ENCODE measurements around the gene FUOM. TPM values are rescaled to one million over a fixed set of nuclear protein-coding genes. Genes with fewer than 3 reads are reported as not detected.

Gene FUOM
- total and polyA plus RNA-seq, 10 of the 15 experiments (the other 5 are each of a cell fraction or from before 2014, with no cell fraction given), result 1.8 to 41.7 (median 25.6) TPM

DNA sequence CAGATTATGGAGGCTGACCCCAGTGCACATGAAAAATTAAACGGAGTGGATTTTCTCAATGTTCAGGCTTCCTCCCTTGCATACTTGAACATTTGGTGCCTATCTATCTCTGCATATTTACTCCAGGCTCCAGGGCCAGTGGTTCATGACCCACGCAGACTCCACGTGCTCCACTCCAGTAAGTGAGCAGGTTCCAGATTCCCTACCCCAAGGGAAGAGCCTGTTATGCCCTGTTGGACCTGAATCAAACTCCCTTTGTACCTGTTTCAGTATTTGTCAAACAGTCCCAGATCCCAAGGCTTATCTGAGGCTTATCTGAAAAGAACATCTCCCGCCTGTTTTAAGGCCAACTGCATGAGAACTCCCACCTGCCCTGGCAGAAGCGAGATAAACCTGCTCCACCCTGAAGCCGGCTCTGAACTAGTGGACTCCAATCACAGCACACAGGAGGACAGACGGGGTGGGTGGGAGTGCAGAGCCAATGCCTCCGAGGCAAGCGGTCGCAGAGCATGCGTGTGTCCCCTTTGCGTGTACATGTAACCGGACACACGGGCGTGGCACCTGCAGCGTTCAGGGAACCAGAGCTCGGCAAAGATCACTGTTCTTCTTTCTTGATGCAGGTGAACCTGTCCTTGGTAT lies 2.3 kb upstream of the FUOM start:
- in situ Hi-C loops (cut with MboI), result no loop called here
- WGBS (ENCODE audit: insufficient coverage, insufficient replicate concordance, low lambda C conversion rate, missing lambda C conversion rate), result 83% methylated on average over 17 of the region's 17 CpGs
- intact Hi-C loops (cut with micrococcal nuclease; ENCODE audit: unreplicated experiment), result no loop called here

More for the DNA sequence above, 2.3 kb upstream of the FUOM start:
- POLR2A ChIA-PET, result interaction anchor here (1.5 kb wide), 1 partner anchor 27 kb away, joined by 5 read pairs; no protein-coding TSS in a partner anchor
- no peak overlapping the region for H2AFZ ChIP-seq (ENCODE audit: control insufficient read depth, low read depth, low read length)
- H3K36me3 ChIP-seq (ENCODE audit: control insufficient read depth in 2 of 2, insufficient read depth in 2 of 2, low read length in 1 of 2), result peaks cover 0 to 5% of the 10 kb centered on the region in 2 experiments; a peak in 3 of 4 replicates
- H3K4me2 ChIP-seq (ENCODE audit: control insufficient read depth, insufficient read depth), result no peak overlapping the region
- H3K9ac ChIP-seq (ENCODE audit: control insufficient read depth, insufficient read depth, low read length), result no peak overlapping the region
- no peaks in the 10 kb centered on the region for H4K20me1 ChIP-seq (ENCODE audit: control insufficient read depth, insufficient read depth)
- TF ChIP-seq ZNF24 (IDR thresholded peaks at IDR 0.05) (no peak), PML (IDR thresholded peaks at IDR 0.05; ENCODE audit: low read length) (no peak), IKZF2 (IDR thresholded peaks at IDR 0.05) (no peak), ZNF217 (IDR thresholded peaks at IDR 0.05) (no peak), RELA (IDR thresholded peaks at IDR 0.05; ENCODE audit: borderline replicate concordance, partially characterized antibody) (no peak), TCF3 (IDR thresholded peaks at IDR 0.05; ENCODE audit: borderline replicate concordance, insufficient read depth, low read depth, low read length) (no peak), YBX1 (IDR thresholded peaks at IDR 0.05) (no peak), MEF2A (IDR thresholded peaks at IDR 0.05; ENCODE audit: insufficient read depth, low read depth, low read length) (no peak), SP1 (IDR thresholded peaks at IDR 0.05; ENCODE audit: low read depth, low read length) (no peak), RUNX3 (IDR thresholded peaks at IDR 0.05; ENCODE audit: low read length) (no peak), RAD21 (IDR thresholded peaks at IDR 0.05; ENCODE audit: insufficient read depth, low read depth, low read length) (no peak), STAT1 (conservative IDR thresholded peaks at IDR 0.05) (no peak), PAX5 (IDR thresholded peaks at IDR 0.05; ENCODE audit: borderline replicate concordance, low read depth, low read length) (no peak)
- TF ChIP-seq, protein P1, sequence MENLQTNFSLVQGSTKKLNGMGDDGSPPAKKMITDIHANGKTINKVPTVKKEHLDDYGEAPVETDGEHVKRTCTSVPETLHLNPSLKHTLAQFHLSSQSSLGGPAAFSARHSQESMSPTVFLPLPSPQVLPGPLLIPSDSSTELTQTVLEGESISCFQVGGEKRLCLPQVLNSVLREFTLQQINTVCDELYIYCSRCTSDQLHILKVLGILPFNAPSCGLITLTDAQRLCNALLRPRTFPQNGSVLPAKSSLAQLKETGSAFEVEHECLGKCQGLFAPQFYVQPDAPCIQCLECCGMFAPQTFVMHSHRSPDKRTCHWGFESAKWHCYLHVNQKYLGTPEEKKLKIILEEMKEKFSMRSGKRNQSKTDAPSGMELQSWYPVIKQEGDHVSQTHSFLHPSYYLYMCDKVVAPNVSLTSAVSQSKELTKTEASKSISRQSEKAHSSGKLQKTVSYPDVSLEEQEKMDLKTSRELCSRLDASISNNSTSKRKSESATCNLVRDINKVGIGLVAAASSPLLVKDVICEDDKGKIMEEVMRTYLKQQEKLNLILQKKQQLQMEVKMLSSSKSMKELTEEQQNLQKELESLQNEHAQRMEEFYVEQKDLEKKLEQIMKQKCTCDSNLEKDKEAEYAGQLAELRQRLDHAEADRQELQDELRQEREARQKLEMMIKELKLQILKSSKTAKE (IDR thresholded peaks at IDR 0.05; ENCODE audit: low read depth, poor library complexity, severe bottlenecking), result no peak
- TF ChIP-seq, protein P2, sequence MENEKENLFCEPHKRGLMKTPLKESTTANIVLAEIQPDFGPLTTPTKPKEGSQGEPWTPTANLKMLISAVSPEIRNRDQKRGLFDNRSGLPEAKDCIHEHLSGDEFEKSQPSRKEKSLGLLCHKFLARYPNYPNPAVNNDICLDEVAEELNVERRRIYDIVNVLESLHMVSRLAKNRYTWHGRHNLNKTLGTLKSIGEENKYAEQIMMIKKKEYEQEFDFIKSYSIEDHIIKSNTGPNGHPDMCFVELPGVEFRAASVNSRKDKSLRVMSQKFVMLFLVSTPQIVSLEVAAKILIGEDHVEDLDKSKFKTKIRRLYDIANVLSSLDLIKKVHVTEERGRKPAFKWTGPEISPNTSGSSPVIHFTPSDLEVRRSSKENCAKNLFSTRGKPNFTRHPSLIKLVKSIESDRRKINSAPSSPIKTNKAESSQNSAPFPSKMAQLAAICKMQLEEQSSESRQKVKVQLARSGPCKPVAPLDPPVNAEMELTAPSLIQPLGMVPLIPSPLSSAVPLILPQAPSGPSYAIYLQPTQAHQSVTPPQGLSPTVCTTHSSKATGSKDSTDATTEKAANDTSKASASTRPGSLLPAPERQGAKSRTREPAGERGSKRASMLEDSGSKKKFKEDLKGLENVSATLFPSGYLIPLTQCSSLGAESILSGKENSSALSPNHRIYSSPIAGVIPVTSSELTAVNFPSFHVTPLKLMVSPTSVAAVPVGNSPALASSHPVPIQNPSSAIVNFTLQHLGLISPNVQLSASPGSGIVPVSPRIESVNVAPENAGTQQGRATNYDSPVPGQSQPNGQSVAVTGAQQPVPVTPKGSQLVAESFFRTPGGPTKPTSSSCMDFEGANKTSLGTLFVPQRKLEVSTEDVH (IDR thresholded peaks at IDR 0.05; ENCODE audit: low read depth, partially characterized antibody), result no peak
- H3K4me3 ChIP-seq, result no peak overlapping the region
- H3K79me2 ChIP-seq (ENCODE audit: control insufficient read depth, insufficient read depth, low read length), result no peaks in the 10 kb centered on the region; the same call in 1 of the 2 replicates
- RAD21 ChIA-PET (ENCODE audit: unreplicated experiment), result no interaction called here
- CTCF ChIA-PET, result interaction anchor here (1.5 to 2.4 kb wide), 2 partner anchors 31 kb away, joined by 6 to 14 read pairs; no protein-coding TSS in a partner anchor
- no peak for DNase-seq (ENCODE audit: low read depth, low spot score)
- H3K27me3 ChIP-seq (replicated peaks in 1 of 2; ENCODE audit: control insufficient read depth in 2 of 2, insufficient read depth in 2 of 2, low read length in 1 of 2), result no peaks in the 10 kb centered on the region
- no TSS peak for BruUV-seq (replicated peaks)
- H3K4me1 ChIP-seq (ENCODE audit: control insufficient read depth, insufficient read depth, low read length), result peaks cover 18% of the 10 kb centered on the region
- no peak overlapping the region for H3K27ac ChIP-seq (ENCODE audit: control insufficient read depth, insufficient read depth)
- no peak for FAIRE-seq
- SMC1A ChIA-PET (ENCODE audit: uncharacterized antibody, unreplicated experiment), result no interaction called here
- H3K9me3 ChIP-seq (replicated peaks; ENCODE audit: control insufficient read depth, insufficient read depth, low read length), result no peaks in the 10 kb centered on the region
- ATAC-seq, result no peak
